Neutrophil (primary cell): ENCODE measurements around the gene DNAJC24.

Source experiments
- H3K27ac ChIP-seq: fragments of 200-600 bp; sonication (generic); 2 replicates; pipeline ENCODE4 v1.5.1; 2016; ENCODE audit warnings: mild to moderate bottlenecking, moderate library complexity
- H3K27me3 ChIP-seq: fragments of 200-600 bp; sonication (generic); 2 replicates; pipeline ENCODE4 v1.6.0; 2016; ENCODE audit warnings: mild to moderate bottlenecking
- H3K36me3 ChIP-seq: fragments of 200-600 bp; sonication (generic); 2 replicates; pipeline ENCODE4 v1.5.1; 2017
- H3K4me1 ChIP-seq, 2 experiments: fragments of 200-600 bp in 1 of 2; sonication (generic) in 1 of 2; 1 replicate in 1 of 2; 2 replicates in 1 of 2; pipeline versions ENCODE4 v1.5.1 to v1.6.1; 2013 to 2016; ENCODE audit warnings: low read depth in 1 of 2, low read length in 1 of 2, mild to moderate bottlenecking in 1 of 2, moderate library complexity in 1 of 2; ENCODE audit not compliant: control insufficient read depth in 1 of 2, insufficient read depth in 1 of 2
- H3K4me3 ChIP-seq, 2 experiments: fragments of 200-600 bp in 1 of 2; sonication (generic) in 1 of 2; 1 replicate in 1 of 2; 2 replicates in 1 of 2; pipeline ENCODE4 v1.5.1; 2013 to 2016; ENCODE audit warnings: low read depth in 1 of 2, low read length in 1 of 2, mild to moderate bottlenecking in 1 of 2, moderate library complexity in 1 of 2
- H3K9me3 ChIP-seq: fragments of 200-600 bp; sonication (generic); 2 replicates; pipeline ENCODE4 v1.5.1; 2016
- CTCF ChIP-seq: fragments of 200-600 bp; sonication (generic); IDR thresholded peaks from 2 replicates; pipeline ENCODE4 v1.5.1; 2016; ENCODE audit warnings: antibody characterized with exemption

Gene DNAJC24

GRCh38 chr11:31464436-31464835 lies 94.8 kb downstream of the DNAJC24 start:
- Histone ChIP-seq H3K27me3 (no peaks in the 10 kb centered on the region), H3K4me1 (no peaks in the 10 kb centered on the region), H3K36me3 (no peaks in the 10 kb centered on the region), H3K9me3 (no peaks in the 10 kb centered on the region), H3K27ac (no peak overlapping the region), H3K4me3 (no peak overlapping the region)
- no peak for TF ChIP-seq CTCF

DNA sequence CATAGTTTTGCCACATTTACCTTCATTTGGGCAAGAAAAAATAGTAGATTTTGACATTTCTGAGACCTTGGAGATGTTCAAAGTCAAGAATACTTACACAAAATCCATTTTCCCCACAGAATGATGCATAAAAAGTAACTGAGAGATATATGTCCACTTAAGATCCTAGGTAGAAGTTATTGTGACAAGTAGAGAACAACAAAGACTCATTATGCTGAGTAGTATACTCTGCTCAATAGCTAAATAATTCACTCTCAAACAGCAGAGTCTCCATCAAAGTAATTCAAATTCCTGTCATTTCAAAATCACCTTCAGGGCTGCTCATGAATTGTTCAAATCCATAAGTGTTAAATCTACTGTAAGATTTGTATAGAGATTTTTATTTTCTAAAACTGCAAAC lies 104.4 kb downstream of the DNAJC24 start:
- H3K9me3 ChIP-seq, result no peaks in the 10 kb centered on the region
- H3K4me3 ChIP-seq, result no peak overlapping the region
- no peaks in the 10 kb centered on the region for H3K36me3 ChIP-seq
- no peak for TF ChIP-seq CTCF
- H3K27me3 ChIP-seq, result no peaks in the 10 kb centered on the region
- H3K4me1 ChIP-seq, result no peaks in the 10 kb centered on the region
- H3K27ac ChIP-seq, result no peak overlapping the region

DNA sequence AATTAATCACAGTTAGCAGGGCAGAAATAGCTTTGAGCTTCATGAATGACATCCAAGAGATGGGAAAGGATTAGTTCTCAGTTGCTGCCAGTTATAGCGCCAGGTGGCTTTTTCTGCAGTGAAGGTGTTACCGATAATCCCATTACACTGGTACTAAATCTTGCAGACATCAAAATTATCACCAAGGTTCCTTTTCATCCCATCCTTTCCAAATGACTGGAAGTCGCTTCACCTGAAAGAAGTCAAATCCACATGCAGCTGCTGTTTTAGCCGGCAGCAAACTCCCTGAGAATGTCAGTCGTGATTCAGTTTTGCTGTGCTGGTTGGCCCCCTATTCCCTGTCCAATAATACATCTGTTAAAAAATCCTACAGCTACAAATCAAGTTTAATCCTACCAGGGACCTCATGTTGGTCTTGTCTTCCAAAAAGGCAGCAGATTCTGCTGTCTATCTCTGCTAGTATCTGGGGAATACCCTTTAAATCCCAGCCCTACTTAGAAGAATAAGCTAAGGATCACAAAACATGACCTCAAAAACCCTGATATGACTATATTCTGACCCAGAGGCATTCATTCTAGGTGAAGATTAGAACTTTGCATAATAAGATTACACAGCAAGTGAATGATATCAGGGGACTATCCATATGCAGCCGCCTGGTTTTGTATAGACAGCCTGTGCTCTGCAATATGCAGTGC lies 108.0 kb downstream of the DNAJC24 start:
- H3K4me3 ChIP-seq, result no peak overlapping the region
- TF ChIP-seq CTCF, result no peak
- H3K36me3 ChIP-seq, result no peaks in the 10 kb centered on the region
- no peaks in the 10 kb centered on the region for H3K27me3 ChIP-seq
- H3K4me1 ChIP-seq, result no peaks in the 10 kb centered on the region
- H3K27ac ChIP-seq, result no peak overlapping the region
- H3K9me3 ChIP-seq, result no peaks in the 10 kb centered on the region

DNA sequence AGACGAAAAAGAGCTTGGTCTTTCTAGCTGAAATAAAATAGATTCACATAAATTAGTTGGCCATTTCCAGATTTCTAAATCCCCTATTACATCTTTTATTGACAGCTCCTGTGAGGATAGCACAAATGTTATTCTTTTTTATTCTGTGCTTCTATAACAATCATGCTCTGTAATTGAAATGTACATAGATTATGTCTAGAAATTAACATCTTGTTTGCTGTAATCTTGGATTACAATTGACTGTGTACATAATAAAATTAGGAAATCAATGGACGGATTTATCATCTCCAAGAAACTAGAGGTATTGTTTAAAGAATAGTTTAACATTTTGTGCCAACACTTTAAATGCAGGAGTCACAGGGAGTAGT lies 108.5 kb downstream of the DNAJC24 start:
- Histone ChIP-seq H3K36me3 (no peaks in the 10 kb centered on the region), H3K9me3 (no peaks in the 10 kb centered on the region)
- TF ChIP-seq CTCF, result no peak

GRCh38 chr11:31479066-31479465 lies 109.4 kb downstream of the DNAJC24 start:
- no peak overlapping the region for H3K4me3 ChIP-seq
- H3K27ac ChIP-seq, result no peak overlapping the region
- H3K36me3 ChIP-seq, result no peaks in the 10 kb centered on the region
- H3K4me1 ChIP-seq, result no peaks in the 10 kb centered on the region
- no peaks in the 10 kb centered on the region for H3K9me3 ChIP-seq
- TF ChIP-seq CTCF, result no peak
- no peaks in the 10 kb centered on the region for H3K27me3 ChIP-seq

More for the DNA sequence above, 108.5 kb downstream of the DNAJC24 start:
- H3K27ac ChIP-seq, result no peak overlapping the region
- no peaks in the 10 kb centered on the region for H3K4me1 ChIP-seq
- no peaks in the 10 kb centered on the region for H3K27me3 ChIP-seq
- H3K4me3 ChIP-seq, result no peak overlapping the region
